ENCODE results near the gene FANCL. TPM values are rescaled to one million over a fixed set of nuclear protein-coding genes. Genes with fewer than 3 reads are reported as not detected.
"Not testable (repeated sequence)": the region's sequence is repeated elsewhere in the genome, so short reads cannot be mapped to it uniquely, and the experiment has no call there.

FANCL gene
- total and polyA plus RNA-seq, 2 experiments from 2014 or later, result 10.4 to 14.5 TPM

GRCh38 chr2:58271826-58272225, 30.7 kb upstream of the FANCL start:
- Histone ChIP-seq H3K4me3 (no peak overlapping the region), H3K4me2 (ENCODE audit: unreplicated experiment) (no peak overlapping the region), H3K9me2 (ENCODE audit: insufficient read depth) (no peaks in the 10 kb centered on the region), H3K9ac (no peak overlapping the region), H3F3A (ENCODE audit: insufficient read depth) (no peaks in the 10 kb centered on the region), H4K20me1 (ENCODE audit: insufficient read depth) (no peaks in the 10 kb centered on the region), H3K36me3 (ENCODE audit: low read depth) (no peaks in the 10 kb centered on the region), H3K27me3 (replicated peaks; ENCODE audit: insufficient read depth) (no peaks in the 10 kb centered on the region), H3K9me3 (ENCODE audit: low read depth) (no peaks in the 10 kb centered on the region), H3K27ac (no peak overlapping the region), H3K4me1 (ENCODE audit: insufficient read depth) (no peaks in the 10 kb centered on the region), H3K79me2 (ENCODE audit: insufficient read depth) (no peaks in the 10 kb centered on the region), H2AFZ (no peak overlapping the region)
- in situ Hi-C loops (cut with MboI), result no loop called here
- DNase-seq, result no peak
- TF ChIP-seq EZH2phosphoT487 (IDR thresholded peaks at IDR 0.05; ENCODE audit: insufficient read depth, low read depth) (no peak), EZH2 (IDR thresholded peaks at IDR 0.05; ENCODE audit: insufficient read depth, poor library complexity, severe bottlenecking) (no peak)
- 31 to 42% methylated on average over 1 of the region's 1 CpG for WGBS, 2 experiments (ENCODE audit: low coverage in 1 of 2, low lambda C conversion rate in 2 of 2, missing lambda C conversion rate in 2 of 2)

GRCh38 chr2:58268685-58269084, 27.6 kb upstream of the FANCL start:
- Histone ChIP-seq H3K9ac (no peak overlapping the region), H3K27me3 (replicated peaks; ENCODE audit: insufficient read depth) (no peaks in the 10 kb centered on the region), H3K9me3 (ENCODE audit: low read depth) (no peaks in the 10 kb centered on the region), H3F3A (ENCODE audit: insufficient read depth) (no peaks in the 10 kb centered on the region), H3K36me3 (ENCODE audit: low read depth) (no peaks in the 10 kb centered on the region), H3K79me2 (ENCODE audit: insufficient read depth) (no peaks in the 10 kb centered on the region), H3K9me2 (ENCODE audit: insufficient read depth) (no peaks in the 10 kb centered on the region), H3K4me3 (no peak overlapping the region), H2AFZ (no peak overlapping the region), H3K4me2 (ENCODE audit: unreplicated experiment) (no peak overlapping the region), H3K4me1 (ENCODE audit: insufficient read depth) (no peaks in the 10 kb centered on the region), H4K20me1 (ENCODE audit: insufficient read depth) (no peaks in the 10 kb centered on the region), H3K27ac (no peak overlapping the region)
- no peak for TF ChIP-seq EZH2phosphoT487 (IDR thresholded peaks at IDR 0.05; ENCODE audit: insufficient read depth, low read depth)
- no peak for TF ChIP-seq EZH2 (IDR thresholded peaks at IDR 0.05; ENCODE audit: insufficient read depth, poor library complexity, severe bottlenecking)
- WGBS, 2 experiments (ENCODE audit: low coverage in 1 of 2, low lambda C conversion rate in 2 of 2, missing lambda C conversion rate in 2 of 2), result 59 to 71% methylated on average over 4 of the region's 4 CpGs
- DNase-seq, result no peak
- in situ Hi-C loops (cut with MboI), result no loop called here

GRCh38 chr2:58266211-58266610, 25.1 kb upstream of the FANCL start:
- no peak overlapping the region for H3K4me3 ChIP-seq
- H3K9ac ChIP-seq, result no peak overlapping the region
- no peaks in the 10 kb centered on the region for H3K36me3 ChIP-seq (ENCODE audit: low read depth)
- no peaks in the 10 kb centered on the region for H3K79me2 ChIP-seq (ENCODE audit: insufficient read depth)
- H2AFZ ChIP-seq, result no peak overlapping the region
- no peak for DNase-seq
- H3K27ac ChIP-seq, result no peak overlapping the region
- no peaks in the 10 kb centered on the region for H3K4me1 ChIP-seq (ENCODE audit: insufficient read depth)
- H3K9me3 ChIP-seq (ENCODE audit: low read depth), result no peaks in the 10 kb centered on the region
- H3K9me2 ChIP-seq (ENCODE audit: insufficient read depth), result no peaks in the 10 kb centered on the region
- H3K4me2 ChIP-seq (ENCODE audit: unreplicated experiment), result no peak overlapping the region
- in situ Hi-C loops (cut with MboI), result no loop called here
- H3K27me3 ChIP-seq (replicated peaks; ENCODE audit: insufficient read depth), result no peaks in the 10 kb centered on the region
- WGBS, 2 experiments (ENCODE audit: low coverage in 1 of 2, low lambda C conversion rate in 2 of 2, missing lambda C conversion rate in 2 of 2), result 59 to 62% methylated on average over 2 of the region's 2 CpGs
- TF ChIP-seq EZH2 (IDR thresholded peaks at IDR 0.05; ENCODE audit: insufficient read depth, poor library complexity, severe bottlenecking) (no peak), EZH2phosphoT487 (IDR thresholded peaks at IDR 0.05; ENCODE audit: insufficient read depth, low read depth) (no peak)
- no peaks in the 10 kb centered on the region for H3F3A ChIP-seq (ENCODE audit: insufficient read depth)
- H4K20me1 ChIP-seq (ENCODE audit: insufficient read depth), result no peaks in the 10 kb centered on the region

- 3 to 8% methylated on average over 1 of the region's 1 CpG for WGBS, 2 experiments (ENCODE audit: low coverage in 1 of 2, low lambda C conversion rate in 2 of 2, missing lambda C conversion rate in 2 of 2)
- in situ Hi-C loops (cut with MboI), result no loop called here
Observed at GRCh38 chr2:58261209-58261608, 20.1 kb upstream of the FANCL start.

GRCh38 chr2:58258456-58258855, 17.3 kb upstream of the FANCL start:
- not testable (repeated sequence) for H3K27ac ChIP-seq; H3K4me1 ChIP-seq (ENCODE audit: insufficient read depth); H3F3A ChIP-seq (ENCODE audit: insufficient read depth)

More at GRCh38 chr2:58261209-58261608, 20.1 kb upstream of the FANCL start:
- no peaks in the 10 kb centered on the region for H3K9me2 ChIP-seq (ENCODE audit: insufficient read depth)
- H3F3A ChIP-seq (ENCODE audit: insufficient read depth), result no peaks in the 10 kb centered on the region
- H4K20me1 ChIP-seq (ENCODE audit: insufficient read depth), result no peaks in the 10 kb centered on the region
- H3K79me2 ChIP-seq (ENCODE audit: insufficient read depth), result no peaks in the 10 kb centered on the region
- H3K27me3 ChIP-seq (replicated peaks; ENCODE audit: insufficient read depth), result no peaks in the 10 kb centered on the region
- no peaks in the 10 kb centered on the region for H3K36me3 ChIP-seq (ENCODE audit: low read depth)
- H3K4me2 ChIP-seq (ENCODE audit: unreplicated experiment), result no peak overlapping the region
- no peaks in the 10 kb centered on the region for H3K4me1 ChIP-seq (ENCODE audit: insufficient read depth)
- no peak overlapping the region for H3K4me3 ChIP-seq
- no peak overlapping the region for H2AFZ ChIP-seq
- no peak overlapping the region for H3K9ac ChIP-seq
- no peak for DNase-seq
- no peaks in the 10 kb centered on the region for H3K9me3 ChIP-seq (ENCODE audit: low read depth)
- no peak for TF ChIP-seq EZH2phosphoT487 (IDR thresholded peaks at IDR 0.05; ENCODE audit: insufficient read depth, low read depth)
- H3K27ac ChIP-seq, result no peak overlapping the region

GRCh38 chr2:58251331-58252201, 10.4 kb upstream of the FANCL start:
- H3K36me3 ChIP-seq (ENCODE audit: low read depth); H3K9ac ChIP-seq; H3K9me3 ChIP-seq (ENCODE audit: low read depth); H3K4me3 ChIP-seq; H2AFZ ChIP-seq; H3F3A ChIP-seq (ENCODE audit: insufficient read depth); in situ Hi-C loops (cut with MboI); DNase-seq; H3K4me2 ChIP-seq (ENCODE audit: unreplicated experiment); H4K20me1 ChIP-seq (ENCODE audit: insufficient read depth); H3K4me1 ChIP-seq (ENCODE audit: insufficient read depth); H3K79me2 ChIP-seq (ENCODE audit: insufficient read depth); H3K27me3 ChIP-seq (replicated peaks; ENCODE audit: insufficient read depth); H3K9me2 ChIP-seq (ENCODE audit: insufficient read depth); H3K27ac ChIP-seq: not testable (repeated sequence)
- 87 to 88% methylated on average over 31 to 43 of the region's 43 CpGs for WGBS, 2 experiments (ENCODE audit: low coverage in 1 of 2, low lambda C conversion rate in 2 of 2, missing lambda C conversion rate in 2 of 2)

More at GRCh38 chr2:58258456-58258855, 17.3 kb upstream of the FANCL start:
- H4K20me1 ChIP-seq (ENCODE audit: insufficient read depth); H3K79me2 ChIP-seq (ENCODE audit: insufficient read depth); H3K4me2 ChIP-seq (ENCODE audit: unreplicated experiment); H3K9me3 ChIP-seq (ENCODE audit: low read depth); DNase-seq; H3K9ac ChIP-seq; H2AFZ ChIP-seq; H3K27me3 ChIP-seq (replicated peaks; ENCODE audit: insufficient read depth); in situ Hi-C loops (cut with MboI); H3K9me2 ChIP-seq (ENCODE audit: insufficient read depth); H3K4me3 ChIP-seq; H3K36me3 ChIP-seq (ENCODE audit: low read depth): not testable (repeated sequence)
- 36 to 58% methylated on average over 1 of the region's 1 CpG for WGBS, 2 experiments (ENCODE audit: low coverage in 1 of 2, low lambda C conversion rate in 2 of 2, missing lambda C conversion rate in 2 of 2)
